Urothelium cell line (cell line): ENCODE measurements around the gene NRL.
A peak's percentile ranks its signal among the peaks of the same experiment; 100 is the strongest.

Source experiments
- DNase-seq: peaks from one replicate; pipeline ENCODE4 v3.0.0; 2011; ENCODE audit warnings: low spot score, mixed read lengths
- FAIRE-seq: peaks from 2 replicates; lab custom pipeline; 2011; peaks lifted over from hg19 to GRCh38; lab: Jason Lieb, UNC

The NRL gene

GRCh38 chr14:24145219-24145618, 30.5 kb upstream of the NRL start:
- FAIRE-seq (no peak), DNase-seq (no peak)

GRCh38 chr14:24144451-24144850, 29.7 kb upstream of the NRL start:
- FAIRE-seq, result no peak

GRCh38 chr14:24143511-24143910, 28.8 kb upstream of the NRL start:
- FAIRE-seq, result no peak
- DNase-seq, result no peak

More at GRCh38 chr14:24144451-24144850, 29.7 kb upstream of the NRL start:
- DNase-seq, result no peak

- DNase-seq (peak; percentile 97), FAIRE-seq (no peak)
These were observed 26.5 kb upstream of the NRL start, which contains the start of gene EMC9 for GRCh38 chr14:24141097-24141880. EMC9 (minus strand) TSS chr14:24141591; CDS start chr14:24141304, 287 bp downstream.

GRCh38 chr14:24139272-24139934, 24.7 kb upstream of the NRL start:
- DNase-seq (peak; percentile 29), FAIRE-seq (no peak)

- no peak for FAIRE-seq
- DNase-seq, result no peak
These were observed 23.9 kb upstream of the NRL start for GRCh38 chr14:24138396-24139271.

- FAIRE-seq, result no peak
- DNase-seq, result no peak
These were observed 23.0 kb upstream of the NRL start for GRCh38 chr14:24137529-24138395.

GRCh38 chr14:24136684-24137528, 22.2 kb upstream of the NRL start:
- no peak for DNase-seq
- FAIRE-seq, result no peak

- FAIRE-seq, result no peak
- peak; percentile 93 for DNase-seq
These were observed 21.3 kb upstream of the NRL start, which contains the start of gene PSME1 for GRCh38 chr14:24135834-24136683. PSME1 (plus strand) TSS chr14:24136194; CDS start chr14:24136263, 69 bp downstream.

- DNase-seq (no peak), FAIRE-seq (no peak)
These were observed 20.8 kb upstream of the NRL start for GRCh38 chr14:24135584-24135833.

- FAIRE-seq, result no peak
- no peak for DNase-seq
These were observed 19.0 kb upstream of the NRL start for GRCh38 chr14:24133735-24134134.

GRCh38 chr14:24132976-24133375, 18.2 kb upstream of the NRL start:
- no peak for FAIRE-seq
- DNase-seq, result no peak

- DNase-seq (no peak), FAIRE-seq (no peak)
These were observed 17.4 kb upstream of the NRL start for GRCh38 chr14:24132061-24132685.

GRCh38 chr14:24131549-24131966, 16.8 kb upstream of the NRL start:
- DNase-seq (no peak), FAIRE-seq (no peak)

- FAIRE-seq, result no peak
- DNase-seq, result no peak
These were observed 16.2 kb upstream of the NRL start for GRCh38 chr14:24130717-24131548.

GRCh38 chr14:24130380-24130716, 15.6 kb upstream of the NRL start, which contains the start of gene FITM1:
FITM1 (plus strand) TSS chr14:24130659; CDS start chr14:24131564, 905 bp downstream.
- no peak for DNase-seq

GRCh38 chr14:24129410-24129998, 14.8 kb upstream of the NRL start:
- FAIRE-seq (no peak), DNase-seq (no peak)

More at GRCh38 chr14:24130380-24130716, 15.6 kb upstream of the NRL start, which contains the start of gene FITM1:
- no peak for FAIRE-seq
